ENCODE results near the gene OTOP1.
"Not testable (repeated sequence)": the region's sequence is repeated elsewhere in the genome, so short reads cannot be mapped to it uniquely, and the experiment has no call there.

The OTOP1 gene

DNA sequence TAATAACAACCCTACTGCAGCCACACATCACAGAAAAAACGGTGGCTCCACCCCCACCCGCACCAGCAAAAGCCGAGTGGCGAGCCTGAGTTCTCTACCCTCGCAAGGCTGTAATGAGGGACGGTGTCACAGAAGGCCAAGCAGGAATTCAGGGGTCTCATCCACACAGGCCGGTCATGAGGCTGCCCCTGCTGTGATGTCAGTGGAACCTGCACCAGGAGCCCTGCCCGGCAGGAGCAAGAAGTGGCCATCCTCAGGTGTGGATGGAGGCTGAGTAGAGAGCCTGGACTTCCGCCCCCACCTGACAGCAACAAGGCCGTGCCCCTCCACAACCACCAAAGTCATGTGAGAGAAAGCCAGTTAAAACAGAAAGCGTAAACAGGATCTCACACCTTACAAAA is 42.6 kb upstream of the OTOP1 start:
- Histone ChIP-seq H3K9me3 (ENCODE audit: severe bottlenecking) (no peaks in the 10 kb centered on the region), H3K4me3 (ENCODE audit: severe bottlenecking) (no peak overlapping the region), H3K4me1 (ENCODE audit: insufficient read depth, poor library complexity, severe bottlenecking) (peaks cover 7% of the 10 kb centered on the region), H3K36me3 (ENCODE audit: low read depth) (peaks cover 54% of the 10 kb centered on the region), H3K27ac (ENCODE audit: poor library complexity, severe bottlenecking) (peak overlapping the region; percentile 56), H3K27me3 (ENCODE audit: insufficient read depth, poor library complexity, severe bottlenecking) (no peaks in the 10 kb centered on the region)
- no peak for DNase-seq (ENCODE audit: low spot score)
- TF ChIP-seq, protein P1, sequence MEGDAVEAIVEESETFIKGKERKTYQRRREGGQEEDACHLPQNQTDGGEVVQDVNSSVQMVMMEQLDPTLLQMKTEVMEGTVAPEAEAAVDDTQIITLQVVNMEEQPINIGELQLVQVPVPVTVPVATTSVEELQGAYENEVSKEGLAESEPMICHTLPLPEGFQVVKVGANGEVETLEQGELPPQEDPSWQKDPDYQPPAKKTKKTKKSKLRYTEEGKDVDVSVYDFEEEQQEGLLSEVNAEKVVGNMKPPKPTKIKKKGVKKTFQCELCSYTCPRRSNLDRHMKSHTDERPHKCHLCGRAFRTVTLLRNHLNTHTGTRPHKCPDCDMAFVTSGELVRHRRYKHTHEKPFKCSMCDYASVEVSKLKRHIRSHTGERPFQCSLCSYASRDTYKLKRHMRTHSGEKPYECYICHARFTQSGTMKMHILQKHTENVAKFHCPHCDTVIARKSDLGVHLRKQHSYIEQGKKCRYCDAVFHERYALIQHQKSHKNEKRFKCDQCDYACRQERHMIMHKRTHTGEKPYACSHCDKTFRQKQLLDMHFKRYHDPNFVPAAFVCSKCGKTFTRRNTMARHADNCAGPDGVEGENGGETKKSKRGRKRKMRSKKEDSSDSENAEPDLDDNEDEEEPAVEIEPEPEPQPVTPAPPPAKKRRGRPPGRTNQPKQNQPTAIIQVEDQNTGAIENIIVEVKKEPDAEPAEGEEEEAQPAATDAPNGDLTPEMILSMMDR (IDR thresholded peaks at IDR 0.05; ENCODE audit: poor library complexity, severe bottlenecking): no peak
- ATAC-seq (ENCODE audit: low read depth): no peak

DNA sequence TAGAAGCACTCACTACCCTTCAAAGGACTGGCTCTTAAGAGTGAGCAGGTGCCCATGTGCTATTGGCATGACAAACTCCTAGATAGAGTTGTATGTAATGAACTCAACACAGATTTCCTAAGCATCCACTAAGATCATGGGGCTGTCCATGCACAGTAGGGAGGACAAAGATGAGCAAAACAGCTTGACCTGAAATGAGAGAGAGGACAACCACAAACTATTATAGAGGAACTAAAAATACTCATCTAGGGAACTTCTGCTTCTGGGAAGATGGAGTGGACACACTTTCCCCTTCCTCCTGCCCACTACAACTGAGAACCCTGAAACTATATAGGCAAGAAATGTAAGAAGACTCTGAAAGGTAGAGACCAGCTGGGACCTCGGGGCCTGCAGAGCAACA is 42.0 kb upstream of the OTOP1 start:
- ATAC-seq (ENCODE audit: low read depth) (no peak), DNase-seq (ENCODE audit: low spot score) (no peak)
- H3K36me3 ChIP-seq (ENCODE audit: low read depth): peaks cover 50% of the 10 kb centered on the region
- TF ChIP-seq, protein P1 (IDR thresholded peaks at IDR 0.05; ENCODE audit: poor library complexity, severe bottlenecking): no peak
- H3K27ac ChIP-seq (ENCODE audit: poor library complexity, severe bottlenecking): peak overlapping the region; percentile 56
- no peaks in the 10 kb centered on the region for H3K27me3 ChIP-seq (ENCODE audit: insufficient read depth, poor library complexity, severe bottlenecking)
- no peak overlapping the region for H3K4me3 ChIP-seq (ENCODE audit: severe bottlenecking)
- peaks cover 7% of the 10 kb centered on the region for H3K4me1 ChIP-seq (ENCODE audit: insufficient read depth, poor library complexity, severe bottlenecking)
- H3K9me3 ChIP-seq (ENCODE audit: severe bottlenecking): no peaks in the 10 kb centered on the region

DNA sequence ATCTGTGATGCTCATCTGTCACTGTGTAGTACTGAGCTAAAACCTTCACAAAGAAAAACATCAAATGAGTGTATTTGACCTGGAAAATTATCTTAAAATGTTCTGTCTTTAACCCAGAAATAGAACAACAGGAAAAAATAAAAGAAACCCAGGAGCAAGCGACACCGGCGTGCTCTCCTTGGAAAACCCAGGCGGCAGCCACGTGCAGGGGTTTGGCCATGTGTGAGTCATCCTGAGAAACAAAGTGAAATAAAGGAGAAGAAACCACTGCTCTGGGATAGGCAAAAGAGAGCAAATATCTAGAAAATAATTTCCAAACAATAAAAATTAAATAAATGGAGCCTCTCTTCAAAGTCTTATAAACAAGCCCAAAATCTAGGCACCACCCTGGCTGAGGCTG is 41.3 kb upstream of the OTOP1 start:
- TF ChIP-seq, protein P1 (IDR thresholded peaks at IDR 0.05; ENCODE audit: poor library complexity, severe bottlenecking): no peak
- no peak overlapping the region for H3K4me3 ChIP-seq (ENCODE audit: severe bottlenecking)

DNA sequence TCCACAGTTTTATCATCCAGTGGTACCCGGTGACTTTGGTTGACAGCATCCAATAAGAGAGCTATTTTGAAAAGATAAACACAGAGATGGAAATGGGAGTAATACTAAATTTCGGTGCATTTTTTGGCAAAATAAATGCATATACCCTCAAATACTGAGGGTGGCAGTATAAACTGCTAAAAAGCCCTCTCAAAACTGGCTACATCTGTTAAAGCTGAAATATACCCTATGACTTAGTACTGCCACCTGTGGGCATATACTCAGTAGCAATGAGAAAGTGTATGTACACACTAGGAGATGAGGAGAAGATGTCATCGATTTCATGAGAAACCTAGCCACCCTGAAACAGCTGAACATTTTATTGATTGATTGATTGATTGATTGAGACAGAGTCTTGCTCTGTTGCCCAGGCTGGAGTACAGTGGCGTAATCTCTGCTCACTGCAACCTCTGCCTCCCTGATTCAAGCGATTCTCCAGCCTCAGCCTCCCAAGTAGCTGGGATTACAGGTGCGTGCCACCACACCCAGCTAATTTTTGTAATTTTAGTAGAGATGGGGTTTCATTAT is 33.5 kb upstream of the OTOP1 start:
- Histone ChIP-seq H3K9me3 (ENCODE audit: severe bottlenecking) (no peaks in the 10 kb centered on the region), H3K36me3 (ENCODE audit: low read depth) (no peaks in the 10 kb centered on the region), H3K27ac (ENCODE audit: poor library complexity, severe bottlenecking) (no peak overlapping the region), H3K27me3 (ENCODE audit: insufficient read depth, poor library complexity, severe bottlenecking) (peaks cover 8% of the 10 kb centered on the region), H3K4me3 (ENCODE audit: severe bottlenecking) (no peak overlapping the region), H3K4me1 (ENCODE audit: insufficient read depth, poor library complexity, severe bottlenecking) (no peaks in the 10 kb centered on the region)
- ATAC-seq (ENCODE audit: low read depth) (peak; percentile 89), DNase-seq (ENCODE audit: low spot score) (no peak)
- TF ChIP-seq, protein P1 (IDR thresholded peaks at IDR 0.05; ENCODE audit: poor library complexity, severe bottlenecking): peak; percentile 72

More for the DNA sequence above, 41.3 kb upstream of the OTOP1 start:
- no peaks in the 10 kb centered on the region for H3K9me3 ChIP-seq (ENCODE audit: severe bottlenecking)
- peaks cover 42% of the 10 kb centered on the region for H3K36me3 ChIP-seq (ENCODE audit: low read depth)
- peaks cover 7% of the 10 kb centered on the region for H3K4me1 ChIP-seq (ENCODE audit: insufficient read depth, poor library complexity, severe bottlenecking)
- H3K27me3 ChIP-seq (ENCODE audit: insufficient read depth, poor library complexity, severe bottlenecking): no peaks in the 10 kb centered on the region
- DNase-seq (ENCODE audit: low spot score): no peak
- no peak overlapping the region for H3K27ac ChIP-seq (ENCODE audit: poor library complexity, severe bottlenecking)
- ATAC-seq (ENCODE audit: low read depth): no peak

DNA sequence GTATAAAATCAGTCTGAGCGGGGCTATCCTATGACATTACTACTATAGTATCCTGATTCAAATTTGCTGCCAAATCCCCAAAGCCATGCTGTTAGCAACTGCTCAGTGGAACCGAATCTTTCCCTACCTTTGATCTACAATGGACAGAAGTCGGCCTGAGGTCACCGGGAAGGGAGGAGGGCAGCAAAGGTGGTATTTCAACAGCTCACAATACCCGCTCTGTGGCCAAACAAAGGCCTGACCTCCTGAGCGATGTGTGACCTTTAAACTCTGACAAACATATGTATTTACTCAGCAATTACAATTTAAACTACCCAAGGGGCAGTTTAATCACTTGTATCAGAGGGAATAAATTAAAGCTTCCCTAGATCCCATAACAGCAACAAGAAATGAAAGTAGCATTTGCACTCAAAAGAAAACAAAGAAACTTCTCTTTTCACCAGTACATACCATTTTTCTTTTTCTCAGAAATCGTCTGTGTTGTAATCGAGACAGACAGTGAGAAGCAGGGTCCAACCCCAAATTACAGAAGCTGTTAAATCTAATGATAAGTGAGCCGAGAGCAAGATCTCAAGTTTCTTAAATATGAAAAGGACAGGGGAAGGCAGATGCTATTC is 32.9 kb upstream of the OTOP1 start:
- Histone ChIP-seq H3K27me3 (ENCODE audit: insufficient read depth, poor library complexity, severe bottlenecking) (peaks cover 15% of the 10 kb centered on the region), H3K9me3 (ENCODE audit: severe bottlenecking) (no peaks in the 10 kb centered on the region), H3K36me3 (ENCODE audit: low read depth) (no peaks in the 10 kb centered on the region), H3K4me1 (ENCODE audit: insufficient read depth, poor library complexity, severe bottlenecking) (no peaks in the 10 kb centered on the region), H3K27ac (ENCODE audit: poor library complexity, severe bottlenecking) (no peak overlapping the region), H3K4me3 (ENCODE audit: severe bottlenecking) (no peak overlapping the region)
- DNase-seq (ENCODE audit: low spot score) (no peak), ATAC-seq (ENCODE audit: low read depth) (no peak)
- TF ChIP-seq, protein P1 (IDR thresholded peaks at IDR 0.05; ENCODE audit: poor library complexity, severe bottlenecking): no peak

DNA sequence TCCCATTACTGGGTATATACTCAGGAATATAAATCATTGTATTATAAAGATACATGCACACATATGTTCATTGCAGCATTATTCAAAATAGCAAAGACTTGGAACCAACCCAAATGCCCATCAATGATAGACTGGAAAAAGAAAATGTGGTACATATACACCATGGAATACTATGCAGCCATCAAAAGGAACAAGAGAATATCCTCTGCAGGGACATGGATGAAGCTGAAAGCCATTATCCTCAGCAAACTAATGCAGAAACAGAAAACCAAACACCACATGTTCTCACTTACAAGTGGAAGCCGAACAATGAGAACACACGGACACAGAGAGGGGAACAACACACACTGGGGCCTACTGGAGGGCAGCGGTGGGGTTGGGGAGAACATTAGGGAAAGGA is 31.0 kb upstream of the OTOP1 start:
- not testable (repeated sequence) for H3K4me1 ChIP-seq (ENCODE audit: insufficient read depth, poor library complexity, severe bottlenecking); ATAC-seq (ENCODE audit: low read depth); H3K27ac ChIP-seq (ENCODE audit: poor library complexity, severe bottlenecking); DNase-seq (ENCODE audit: low spot score); H3K4me3 ChIP-seq (ENCODE audit: severe bottlenecking); H3K9me3 ChIP-seq (ENCODE audit: severe bottlenecking); H3K36me3 ChIP-seq (ENCODE audit: low read depth)
- H3K27me3 ChIP-seq (ENCODE audit: insufficient read depth, poor library complexity, severe bottlenecking): peaks cover 26% of the 10 kb centered on the region
